ENCODE measurements around the gene LIAS.

LIAS gene

DNA sequence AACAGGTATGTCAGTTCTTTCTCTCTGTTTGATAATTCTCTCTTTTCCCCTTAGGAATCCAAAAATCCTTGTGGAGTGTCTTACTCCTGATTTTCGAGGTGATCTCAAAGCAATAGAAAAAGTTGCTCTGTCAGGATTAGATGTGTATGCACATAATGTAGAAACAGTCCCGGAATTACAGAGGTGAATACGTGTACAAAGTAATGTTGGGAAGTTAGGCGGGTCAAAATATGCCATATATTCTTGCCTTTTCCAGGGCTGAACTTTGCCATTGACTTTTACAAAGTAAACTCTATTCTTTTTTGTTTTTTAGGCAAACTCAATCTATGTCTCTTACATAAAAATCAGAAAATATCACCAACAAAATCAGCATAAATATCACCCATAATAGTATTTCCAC lies 8.6 kb downstream of the LIAS start (continued):
- no peak for TF ChIP-seq ZSCAN5A (tag by site-specific recombination; IDR thresholded peaks at IDR 0.05)
- TF ChIP-seq HOXD13 (CRISPR knock-in tag; IDR thresholded peaks at IDR 0.05; ENCODE audit: borderline replicate concordance), result no peak
- no peak for TF ChIP-seq ZNF76 (tag by site-specific recombination; IDR thresholded peaks at IDR 0.05; ENCODE audit: borderline replicate concordance, low read depth)
- TF ChIP-seq, protein P1, sequence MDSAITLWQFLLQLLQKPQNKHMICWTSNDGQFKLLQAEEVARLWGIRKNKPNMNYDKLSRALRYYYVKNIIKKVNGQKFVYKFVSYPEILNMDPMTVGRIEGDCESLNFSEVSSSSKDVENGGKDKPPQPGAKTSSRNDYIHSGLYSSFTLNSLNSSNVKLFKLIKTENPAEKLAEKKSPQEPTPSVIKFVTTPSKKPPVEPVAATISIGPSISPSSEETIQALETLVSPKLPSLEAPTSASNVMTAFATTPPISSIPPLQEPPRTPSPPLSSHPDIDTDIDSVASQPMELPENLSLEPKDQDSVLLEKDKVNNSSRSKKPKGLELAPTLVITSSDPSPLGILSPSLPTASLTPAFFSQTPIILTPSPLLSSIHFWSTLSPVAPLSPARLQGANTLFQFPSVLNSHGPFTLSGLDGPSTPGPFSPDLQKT (IDR thresholded peaks at IDR 0.05; ENCODE audit: borderline replicate concordance, low read depth, low read length), result no peak
- TF ChIP-seq ZSCAN23 (tag by site-specific recombination; IDR thresholded peaks at IDR 0.05), result no peak

DNA sequence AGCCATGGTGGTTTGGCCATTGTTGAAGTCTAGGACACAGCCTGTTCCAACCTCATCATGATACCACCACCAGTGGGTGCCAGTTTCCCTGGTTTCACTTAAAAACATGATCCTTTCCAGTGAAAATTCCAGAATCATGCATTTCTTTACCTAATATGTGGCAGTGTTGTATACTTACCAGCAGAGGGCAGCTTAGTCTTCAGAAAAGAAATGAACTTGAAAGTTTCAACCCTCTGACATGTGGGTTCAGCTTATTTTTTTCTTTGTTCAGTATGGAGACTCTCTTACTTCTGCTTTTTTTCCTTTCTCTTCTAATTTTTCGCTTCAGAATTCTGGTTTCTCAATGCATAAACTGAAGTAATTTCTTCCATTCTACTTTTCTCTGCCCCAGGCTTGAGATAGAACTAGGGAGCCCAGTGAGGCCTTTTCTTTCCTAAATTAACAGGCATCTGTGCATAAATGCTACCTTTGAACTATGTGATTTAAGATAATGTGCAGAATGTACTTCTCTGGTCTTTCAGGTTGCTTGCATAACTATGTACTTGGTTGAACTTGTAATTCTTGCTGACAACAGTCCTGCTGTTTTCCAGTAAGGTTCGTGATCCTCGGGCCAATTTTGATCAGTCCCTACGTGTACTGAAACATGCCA lies 10.7 kb downstream of the LIAS start:
- POLR2A ChIA-PET, result interaction anchor here (1.4 to 1.6 kb wide), 2 partner anchors 11 to 169 kb away, joined by 3 to 15 read pairs; partner anchors contain the start of genes LIAS, RPL9 and SMIM14
- H3K36me3 ChIP-seq (ENCODE audit: control insufficient read depth in 2 of 2, insufficient read depth in 1 of 2, low read length in 2 of 2), result peaks cover 0 to 51% of the 10 kb centered on the region in 2 experiments; a peak in 2 of 3 replicates
- no peak overlapping the region for H3K27ac ChIP-seq (ENCODE audit: extremely low read depth, low read depth, low read length)
- TF ChIP-seq ZNF654 (tag by site-specific recombination; IDR thresholded peaks at IDR 0.05; ENCODE audit: low read depth) (peak; percentile 88), TSHZ1 (tag by site-specific recombination; IDR thresholded peaks at IDR 0.05; ENCODE audit: borderline replicate concordance) (no peak), ZNF394 (tag by site-specific recombination; IDR thresholded peaks at IDR 0.05; ENCODE audit: borderline replicate concordance) (no peak), MYNN (tag by site-specific recombination; IDR thresholded peaks at IDR 0.05; ENCODE audit: borderline replicate concordance) (no peak), ZBTB21 (tag by site-specific recombination; IDR thresholded peaks at IDR 0.05) (no peak), ZNF354C (tag by site-specific recombination; IDR thresholded peaks at IDR 0.05; ENCODE audit: borderline replicate concordance, low read depth) (no peak), ZNF561 (tag by site-specific recombination; IDR thresholded peaks at IDR 0.05; ENCODE audit: borderline replicate concordance) (no peak), ZNF175 (tag by site-specific recombination; IDR thresholded peaks at IDR 0.05) (no peak), ZXDB (tag by site-specific recombination; IDR thresholded peaks at IDR 0.05) (no peak), ZNF248 (tag by site-specific recombination; IDR thresholded peaks at IDR 0.05) (no peak), ZNF121 (tag by site-specific recombination; IDR thresholded peaks at IDR 0.05) (no peak), ZNF157 (tag by site-specific recombination; IDR thresholded peaks at IDR 0.05) (no peak), CTCF (tag by site-specific recombination; IDR thresholded peaks at IDR 0.05) (peak; percentile 69), PRDM1 (tag by site-specific recombination; IDR thresholded peaks at IDR 0.05) (peak; percentile 92), ZNF660 (tag by site-specific recombination; IDR thresholded peaks at IDR 0.05) (peak; percentile 81), ZNF133 (tag by site-specific recombination; IDR thresholded peaks at IDR 0.05) (no peak)
- TF ChIP-seq, protein P2, sequence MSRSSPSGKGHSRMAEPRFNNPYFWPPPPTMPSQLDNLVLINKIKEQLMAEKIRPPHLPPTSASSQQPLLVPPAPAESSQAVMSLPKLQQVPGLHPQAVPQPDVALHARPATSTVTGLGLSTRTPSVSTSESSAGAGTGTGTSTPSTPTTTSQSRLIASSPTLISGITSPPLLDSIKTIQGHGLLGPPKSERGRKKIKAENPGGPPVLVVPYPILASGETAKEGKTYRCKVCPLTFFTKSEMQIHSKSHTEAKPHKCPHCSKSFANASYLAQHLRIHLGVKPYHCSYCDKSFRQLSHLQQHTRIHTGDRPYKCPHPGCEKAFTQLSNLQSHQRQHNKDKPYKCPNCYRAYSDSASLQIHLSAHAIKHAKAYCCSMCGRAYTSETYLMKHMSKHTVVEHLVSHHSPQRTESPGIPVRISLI (tag by site-specific recombination; IDR thresholded peaks at IDR 0.05), result 0 out of 2 replicates have a peak, but pooled peaks have one; percentile 21
- TF ChIP-seq, protein P3, sequence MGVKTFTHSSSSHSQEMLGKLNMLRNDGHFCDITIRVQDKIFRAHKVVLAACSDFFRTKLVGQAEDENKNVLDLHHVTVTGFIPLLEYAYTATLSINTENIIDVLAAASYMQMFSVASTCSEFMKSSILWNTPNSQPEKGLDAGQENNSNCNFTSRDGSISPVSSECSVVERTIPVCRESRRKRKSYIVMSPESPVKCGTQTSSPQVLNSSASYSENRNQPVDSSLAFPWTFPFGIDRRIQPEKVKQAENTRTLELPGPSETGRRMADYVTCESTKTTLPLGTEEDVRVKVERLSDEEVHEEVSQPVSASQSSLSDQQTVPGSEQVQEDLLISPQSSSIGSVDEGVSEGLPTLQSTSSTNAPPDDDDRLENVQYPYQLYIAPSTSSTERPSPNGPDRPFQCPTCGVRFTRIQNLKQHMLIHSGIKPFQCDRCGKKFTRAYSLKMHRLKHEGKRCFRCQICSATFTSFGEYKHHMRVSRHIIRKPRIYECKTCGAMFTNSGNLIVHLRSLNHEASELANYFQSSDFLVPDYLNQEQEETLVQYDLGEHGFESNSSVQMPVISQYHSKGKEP (tag by site-specific recombination; IDR thresholded peaks at IDR 0.05), result 0 out of 2 replicates have a peak, but pooled peaks have one; percentile 45
- TF ChIP-seq, protein P4, sequence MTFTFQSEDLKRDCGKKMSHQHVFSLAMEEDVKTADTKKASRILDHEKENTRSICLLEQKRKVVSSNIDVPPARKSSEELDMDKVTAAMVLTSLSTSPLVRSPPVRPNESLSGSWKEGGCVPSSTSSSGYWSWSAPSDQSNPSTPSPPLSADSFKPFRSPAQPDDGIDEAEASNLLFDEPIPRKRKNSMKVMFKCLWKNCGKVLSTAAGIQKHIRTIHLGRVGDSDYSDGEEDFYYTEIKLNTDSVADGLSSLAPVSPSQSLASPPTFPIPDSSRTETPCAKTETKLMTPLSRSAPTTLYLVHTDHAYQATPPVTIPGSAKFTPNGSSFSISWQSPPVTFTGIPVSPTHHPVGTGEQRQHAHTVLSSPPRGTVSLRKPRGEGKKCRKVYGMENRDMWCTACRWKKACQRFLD (tag by site-specific recombination; IDR thresholded peaks at IDR 0.05), result no peak

More for the DNA sequence above, 10.7 kb downstream of the LIAS start:
- CTCF ChIA-PET, result interaction anchor here (0.5 to 1.9 kb wide), 30 partner anchors 9 to 1273 kb away, joined by 3 to 8 read pairs (median 3); partner anchors contain the start of genes LIAS, RPL9, SMIM14 and UGDH
- Histone ChIP-seq H3K9me3 (ENCODE audit: control insufficient read depth, insufficient read depth, low read depth, low read length) (no peaks in the 10 kb centered on the region), H3K4me3 (ENCODE audit: low read depth, low read length) (no peak overlapping the region), H3K4me1 (ENCODE audit: control insufficient read depth, insufficient read depth, low read length) (no peaks in the 10 kb centered on the region)
